Stimulated activated effector memory CD8-positive, alpha-beta T cell treated with anti-CD3 and anti-CD28 coated beads, Interleukin-12 subunit alpha, Interleukin-12 subunit beta, amount 100 ng/mL, for 72 hours (primary cell): Measurements from ENCODE around the gene HPD.

Experiments
- ATAC-seq: fragments of 150-1000 bp; cut with Tn5 transposase; 2 replicates; pipeline ENCODE4 v1.10.0; 2021
- DNase-seq, 2 donors: peaks; one replicate each; pipeline ENCODE4 v3.0.0; 2021 to 2022; ENCODE audit warnings: low spot score in 2 of 2
- H3K27ac Mint-ChIP-seq: one replicate; pipeline ENCODE4 v1.8.0; 2022; ENCODE audit warnings: mild to moderate bottlenecking, mixed read lengths
- H3K36me3 Mint-ChIP-seq: one replicate; pipeline ENCODE4 v1.8.0; 2022; ENCODE audit warnings: mild to moderate bottlenecking, mixed read lengths
- H3K4me1 Mint-ChIP-seq: one replicate; pipeline ENCODE4 v1.8.0; 2022; ENCODE audit warnings: mixed read lengths
- H3K4me3 Mint-ChIP-seq: one replicate; pipeline ENCODE4 v1.8.0; 2022; ENCODE audit warnings: mild to moderate bottlenecking, mixed read lengths
- H3K9me3 Mint-ChIP-seq: one replicate; pipeline ENCODE4 v1.8.0; 2022; ENCODE audit warnings: mixed read lengths

HPD gene

GRCh38 chr12:121825041-121825523 is 33.6 kb downstream of the HPD start:
- peak overlapping the region; percentile 93 for H3K27ac Mint-ChIP-seq
- ATAC-seq (no peak), DNase-seq (no peak)
- H3K4me1 Mint-ChIP-seq = peaks cover 25% of the 10 kb centered on the region
- no peaks in the 10 kb centered on the region for H3K9me3 Mint-ChIP-seq
- H3K4me3 Mint-ChIP-seq = no peak overlapping the region
- H3K36me3 Mint-ChIP-seq = peaks cover 96% of the 10 kb centered on the region

- Mint-ChIP-seq H3K27ac (no peak overlapping the region), H3K9me3 (no peaks in the 10 kb centered on the region), H3K4me3 (no peak overlapping the region), H3K36me3 (peaks cover 96% of the 10 kb centered on the region), H3K4me1 (peaks cover 18% of the 10 kb centered on the region)
- ATAC-seq (no peak), DNase-seq (no peak)
Measured at GRCh38 chr12:121823727-121824115, 34.9 kb downstream of the HPD start.

GRCh38 chr12:121823101-121823726 is 35.4 kb downstream of the HPD start:
- Mint-ChIP-seq H3K27ac (no peak overlapping the region), H3K36me3 (peaks cover 96% of the 10 kb centered on the region), H3K9me3 (no peaks in the 10 kb centered on the region), H3K4me1 (peaks cover 13% of the 10 kb centered on the region), H3K4me3 (no peak overlapping the region)
- DNase-seq (no peak), ATAC-seq (no peak)

- DNase-seq = no peak
- ATAC-seq = no peak
- Mint-ChIP-seq H3K36me3 (peaks cover 96% of the 10 kb centered on the region), H3K27ac (no peak overlapping the region), H3K9me3 (no peaks in the 10 kb centered on the region), H3K4me1 (peaks cover 12% of the 10 kb centered on the region), H3K4me3 (no peak overlapping the region)
Measured at GRCh38 chr12:121822393-121823100, 36.1 kb downstream of the HPD start.

- H3K36me3 Mint-ChIP-seq = peaks cover 96% of the 10 kb centered on the region
- no peak for ATAC-seq
- no peaks in the 10 kb centered on the region for H3K9me3 Mint-ChIP-seq
- H3K4me1 Mint-ChIP-seq = peaks cover 6% of the 10 kb centered on the region
- H3K27ac Mint-ChIP-seq = no peak overlapping the region
- no peak overlapping the region for H3K4me3 Mint-ChIP-seq
- no peak for DNase-seq
Measured at GRCh38 chr12:121820056-121820455, 38.6 kb downstream of the HPD start.

- H3K27ac Mint-ChIP-seq = peak overlapping the region; percentile 52
- H3K9me3 Mint-ChIP-seq = no peaks in the 10 kb centered on the region
- H3K4me3 Mint-ChIP-seq = no peak overlapping the region
- peaks cover 96% of the 10 kb centered on the region for H3K36me3 Mint-ChIP-seq
- ATAC-seq (no peak), DNase-seq (no peak)
- H3K4me1 Mint-ChIP-seq = peaks cover 6% of the 10 kb centered on the region
Measured at GRCh38 chr12:121819212-121819949, 39.3 kb downstream of the HPD start.

- no peaks in the 10 kb centered on the region for H3K9me3 Mint-ChIP-seq
- no peak overlapping the region for H3K4me3 Mint-ChIP-seq
- peak overlapping the region; percentile 6 for H3K27ac Mint-ChIP-seq
- peaks cover 97% of the 10 kb centered on the region for H3K36me3 Mint-ChIP-seq
- ATAC-seq = no peak
- H3K4me1 Mint-ChIP-seq = peaks cover 18% of the 10 kb centered on the region
- no peak for DNase-seq
Measured at GRCh38 chr12:121817648-121818043, 41.0 kb downstream of the HPD start.

GRCh38 chr12:121816925-121817647 is 41.6 kb downstream of the HPD start:
- Mint-ChIP-seq H3K9me3 (no peaks in the 10 kb centered on the region), H3K4me1 (peaks cover 23% of the 10 kb centered on the region), H3K27ac (peak overlapping the region; percentile 79), H3K4me3 (no peak overlapping the region), H3K36me3 (peaks cover 97% of the 10 kb centered on the region)
- DNase-seq (no peak), ATAC-seq (no peak)

GRCh38 chr12:121815263-121815662 is 43.4 kb downstream of the HPD start:
- Mint-ChIP-seq H3K9me3 (no peaks in the 10 kb centered on the region), H3K27ac (peak overlapping the region; percentile 50), H3K4me3 (no peak overlapping the region), H3K36me3 (peaks cover 97% of the 10 kb centered on the region), H3K4me1 (peaks cover 36% of the 10 kb centered on the region)
- DNase-seq (no peak), ATAC-seq (no peak)

GRCh38 chr12:121814429-121815119 is 44.1 kb downstream of the HPD start:
- ATAC-seq (no peak), DNase-seq (no peak)
- Mint-ChIP-seq H3K36me3 (peaks cover 97% of the 10 kb centered on the region), H3K4me3 (no peak overlapping the region), H3K4me1 (peaks cover 36% of the 10 kb centered on the region), H3K9me3 (no peaks in the 10 kb centered on the region), H3K27ac (no peak overlapping the region)

GRCh38 chr12:121813951-121814350 is 44.7 kb downstream of the HPD start:
- H3K4me1 Mint-ChIP-seq = peaks cover 36% of the 10 kb centered on the region
- DNase-seq = no peak
- no peaks in the 10 kb centered on the region for H3K9me3 Mint-ChIP-seq
- ATAC-seq = no peak
- H3K27ac Mint-ChIP-seq = peak overlapping the region; percentile 67
- peak overlapping the region; percentile 76 for H3K4me3 Mint-ChIP-seq
- H3K36me3 Mint-ChIP-seq = peaks cover 97% of the 10 kb centered on the region

- peak overlapping the region; percentile 76 for H3K4me3 Mint-ChIP-seq
- H3K27ac Mint-ChIP-seq = peak overlapping the region; percentile 67
- H3K4me1 Mint-ChIP-seq = peaks cover 36% of the 10 kb centered on the region
- ATAC-seq (no peak), DNase-seq (no peak)
- H3K36me3 Mint-ChIP-seq = peaks cover 97% of the 10 kb centered on the region
- no peaks in the 10 kb centered on the region for H3K9me3 Mint-ChIP-seq
Measured at GRCh38 chr12:121812921-121813896, 45.5 kb downstream of the HPD start.

- DNase-seq = peak in 1 of 2 donors; percentile 79
- Mint-ChIP-seq H3K9me3 (no peaks in the 10 kb centered on the region), H3K27ac (peak overlapping the region; percentile 67), H3K4me3 (peak overlapping the region; percentile 76), H3K4me1 (peaks cover 39% of the 10 kb centered on the region), H3K36me3 (peaks cover 97% of the 10 kb centered on the region)
- ATAC-seq = peak; percentile 75
Measured at GRCh38 chr12:121812320-121812871, 46.3 kb downstream of the HPD start.
